Gastroesophageal sphincter (tissue), 3 donors: ENCODE data around the gene MIXL1.

ENCODE experiments used
- EP300 ChIP-seq: sonication (generic); formaldehyde crosslinking; IDR thresholded peaks from one replicate; pipeline ENCODE4 v1.6.1; 2017; ENCODE audit warnings: antibody characterized with exemption, mild to moderate bottlenecking
- POLR2A ChIP-seq, 2 donors: fragments of 450-650 bp; IDR thresholded peaks; one replicate each; pipeline ENCODE4 v1.6.1; 2017; ENCODE audit warnings: antibody characterized with exemption in 2 of 2, mild to moderate bottlenecking in 2 of 2, moderate library complexity in 1 of 2
- TF ChIP-seq, protein P1 (sequence below), 4 experiments: fragments of 200-600 bp in 2 of 4; fragments of 450-650 bp in 2 of 4; sonication (generic) in 1 of 4; IDR thresholded peaks; one replicate each; pipeline ENCODE4 v1.5.1; 2017 to 2019; ENCODE audit warnings: antibody characterized with exemption in 4 of 4, mild to moderate bottlenecking in 2 of 4, moderate library complexity in 2 of 4

DNA sequence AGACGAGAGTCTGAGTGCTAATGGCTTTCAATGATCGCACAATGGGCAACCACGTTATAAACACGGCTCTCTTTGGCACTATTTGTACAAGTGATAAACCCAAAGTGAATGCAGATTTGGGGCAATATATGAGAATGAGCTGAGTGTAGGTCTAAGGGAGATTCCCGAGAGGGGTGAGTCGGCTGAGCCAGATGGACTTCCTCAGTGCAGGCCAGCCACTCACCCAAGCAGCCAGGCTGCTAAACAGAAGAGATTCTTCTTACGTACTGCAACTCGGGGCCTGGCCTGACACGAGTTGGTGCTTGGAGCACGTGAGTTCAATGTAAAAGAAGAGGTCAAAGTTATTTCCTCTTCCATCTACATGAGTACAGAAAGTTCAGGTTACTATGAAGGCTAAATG, 6.2 kb upstream of the MIXL1 start:
- TF ChIP-seq, protein P1, sequence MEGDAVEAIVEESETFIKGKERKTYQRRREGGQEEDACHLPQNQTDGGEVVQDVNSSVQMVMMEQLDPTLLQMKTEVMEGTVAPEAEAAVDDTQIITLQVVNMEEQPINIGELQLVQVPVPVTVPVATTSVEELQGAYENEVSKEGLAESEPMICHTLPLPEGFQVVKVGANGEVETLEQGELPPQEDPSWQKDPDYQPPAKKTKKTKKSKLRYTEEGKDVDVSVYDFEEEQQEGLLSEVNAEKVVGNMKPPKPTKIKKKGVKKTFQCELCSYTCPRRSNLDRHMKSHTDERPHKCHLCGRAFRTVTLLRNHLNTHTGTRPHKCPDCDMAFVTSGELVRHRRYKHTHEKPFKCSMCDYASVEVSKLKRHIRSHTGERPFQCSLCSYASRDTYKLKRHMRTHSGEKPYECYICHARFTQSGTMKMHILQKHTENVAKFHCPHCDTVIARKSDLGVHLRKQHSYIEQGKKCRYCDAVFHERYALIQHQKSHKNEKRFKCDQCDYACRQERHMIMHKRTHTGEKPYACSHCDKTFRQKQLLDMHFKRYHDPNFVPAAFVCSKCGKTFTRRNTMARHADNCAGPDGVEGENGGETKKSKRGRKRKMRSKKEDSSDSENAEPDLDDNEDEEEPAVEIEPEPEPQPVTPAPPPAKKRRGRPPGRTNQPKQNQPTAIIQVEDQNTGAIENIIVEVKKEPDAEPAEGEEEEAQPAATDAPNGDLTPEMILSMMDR (IDR thresholded peaks at IDR 0.05), result no peak
- TF ChIP-seq POLR2A (IDR thresholded peaks at IDR 0.05), result no peak
- no peak for TF ChIP-seq EP300
